H1 (cell line): ENCODE results near the gene ABCD2. TPM values are rescaled to one million over a fixed set of nuclear protein-coding genes. Genes with fewer than 3 reads are reported as not detected.

ENCODE experiments used
- USF2 ChIP-seq: IDR thresholded peaks from 2 replicates; pipeline ENCODE4 v1.6.1; 2011; ENCODE audit warnings: low read length, improper control_type of control experiment
- polyA plus RNA-seq, 7 experiments: library from polyadenylated mRNA; depleted of rRNA in 3 of 7; stranded (reverse) in 5 of 7; unstranded in 2 of 7; fragments of >200 nt in 5 of 7; fragments of 200-250 nt in 2 of 7; gene quantifications; 1 replicate in 5 of 7; 2 replicates in 1 of 7; 4 replicates in 1 of 7; pipeline versions ENCODE4 v1.2.1 to v1.2.3, GENCODE V29; 2011 to 2013; ENCODE audit warnings: missing spikeins in 2 of 7, mixed read lengths in 2 of 7
- total RNA-seq: library from RNA; stranded (reverse); fragmentation: NEBNext Ultra II Directional; extraction: Animal tissue kit (Norgen Biotek cat#: 25700); gene quantifications from 2 replicates; pipeline ENCODE4 v1.2.1, GENCODE V29; 2021

Gene ABCD2
- total and polyA plus RNA-seq, 2 of the 8 experiments (the other 6 are each of a cell fraction or from before 2014, with no cell fraction given): not detected

- no peak for TF ChIP-seq USF2
Observed at GRCh38 chr12:39622306-39622705, 2.7 kb upstream of the ABCD2 start (continued).
